Bronchial epithelial cell (primary cell): ENCODE results near the gene LHPP. TPM values are rescaled to one million over a fixed set of nuclear protein-coding genes. Genes with fewer than 3 reads are reported as not detected.

Source experiments
- DNase-seq: peaks from one replicate; pipeline ENCODE4 v3.0.0-alpha.2; 2010; ENCODE audit warnings: low read depth
- FAIRE-seq: peaks from 2 replicates; lab custom pipeline; 2011; peaks lifted over from hg19 to GRCh38; lab: Jason Lieb, UNC
- H3K27me3 ChIP-seq: 2 replicates; pipeline ENCODE4 v1.5.1; 2011; ENCODE audit warnings: low read length; ENCODE audit not compliant: control insufficient read depth, insufficient read depth
- H3K36me3 ChIP-seq: 2 replicates; pipeline ENCODE4 v1.5.1; 2011; ENCODE audit warnings: low read length; ENCODE audit not compliant: control insufficient read depth, insufficient read depth
- H3K4me3 ChIP-seq: 2 replicates; pipeline ENCODE4 v1.5.1; 2011; ENCODE audit warnings: mild to moderate bottlenecking, low read depth, low read length, control low read depth
- CTCF ChIP-seq: IDR thresholded peaks from 2 replicates; pipeline ENCODE4 v1.5.1; 2011; ENCODE audit warnings: mild to moderate bottlenecking, moderate library complexity, low read length, control low read depth, inconsistent platforms; ENCODE audit not compliant: insufficient read depth, severe bottlenecking
- total RNA-seq: library from RNA; depleted of rRNA; stranded (reverse); fragments of >200 nt; gene quantifications from 2 replicates; pipeline ENCODE4 v1.2.1, GENCODE V29; 2014

Gene LHPP
- total RNA-seq, 1 donor from 2014 or later = 14.0 TPM

GRCh38 chr10:124464028-124464965, 2.7 kb downstream of the LHPP start:
- FAIRE-seq (no peak), DNase-seq (no peak)
- Histone ChIP-seq H3K27me3 (no peaks in the 10 kb centered on the region), H3K4me3 (no peak overlapping the region), H3K36me3 (no peaks in the 10 kb centered on the region)
- TF ChIP-seq CTCF = no peak

GRCh38 chr10:124465003-124465776, 3.6 kb downstream of the LHPP start:
- Histone ChIP-seq H3K36me3 (no peaks in the 10 kb centered on the region), H3K27me3 (no peaks in the 10 kb centered on the region), H3K4me3 (no peak overlapping the region)
- DNase-seq (no peak), FAIRE-seq (no peak)
- TF ChIP-seq CTCF = no peak

GRCh38 chr10:124465777-124466488, 4.3 kb downstream of the LHPP start:
- no peak for DNase-seq
- Histone ChIP-seq H3K27me3 (no peaks in the 10 kb centered on the region), H3K36me3 (no peaks in the 10 kb centered on the region), H3K4me3 (no peak overlapping the region)
- FAIRE-seq = no peak
- TF ChIP-seq CTCF = no peak

GRCh38 chr10:124467165-124467564, 5.5 kb downstream of the LHPP start:
- no peak for TF ChIP-seq CTCF
- DNase-seq (no peak), FAIRE-seq (no peak)
- Histone ChIP-seq H3K4me3 (no peak overlapping the region), H3K27me3 (no peaks in the 10 kb centered on the region), H3K36me3 (no peaks in the 10 kb centered on the region)

GRCh38 chr10:124468624-124469023, 7.0 kb downstream of the LHPP start:
- no peak for FAIRE-seq
- TF ChIP-seq CTCF = no peak
- Histone ChIP-seq H3K36me3 (no peaks in the 10 kb centered on the region), H3K4me3 (no peak overlapping the region), H3K27me3 (no peaks in the 10 kb centered on the region)
- DNase-seq = no peak
